Left cardiac atrium (tissue), 4 donors: Measurements from ENCODE around the gene TDRD7. TPM values are rescaled to one million over a fixed set of nuclear protein-coding genes. Genes with fewer than 3 reads are reported as not detected.
A peak's percentile ranks its signal among the peaks of the same experiment; 100 is the strongest.

Source experiments
- ATAC-seq, 2 donors: fragments of 200-7000 bp; cut with Tn5 transposase; one replicate each; pipeline ENCODE4 v1.9.1; 2020; ENCODE audit warnings: mild to moderate bottlenecking in 2 of 2, moderate library complexity in 2 of 2
- DNase-seq: peaks from one replicate; pipeline ENCODE4 v3.0.0-alpha.2; 2020
- intact Hi-C, 2 donors: fragments of 100-400 bp; cut with DNase I; formaldehyde crosslinking; loops; one replicate each; pipeline versions ENCODE4 v1.14.1 to v1.15.1; 2022 to 2023
- long read RNA-seq: library from polyadenylated mRNA; unstranded; transcript quantifications from one replicate; pipeline ENCODE4 v2.0.0, GENCODE V29; 2021
- total RNA-seq, 2 donors: library from RNA; stranded (reverse); fragmentation: NEBNext Ultra II Directional; extraction: Animal tissue kit (Norgen Biotek cat#: 25700); gene quantifications; one replicate each; pipeline ENCODE4 v1.2.1, GENCODE V29; 2021
- donor health status: DM: no; HTN: yes; CAD: no.
- donor health status: DM: no; HTN: yes; CAD: no; lungs with severe emphysema.
- donor health status: DM: yes; HTN: yes; CAD: no.
- donor health status: Dilated cardiomyopathy.

The TDRD7 gene
- total RNA-seq = 10 to 100 TPM in 1 of 2 donors, 1 to 10 TPM in 1; 8.6 to 10.0 TPM
- long read RNA-seq, partial matches to known transcripts = 1 of 5 reads
- long read RNA-seq, other reads (novel, unspliced or antisense) = 0 of 5 reads

DNA sequence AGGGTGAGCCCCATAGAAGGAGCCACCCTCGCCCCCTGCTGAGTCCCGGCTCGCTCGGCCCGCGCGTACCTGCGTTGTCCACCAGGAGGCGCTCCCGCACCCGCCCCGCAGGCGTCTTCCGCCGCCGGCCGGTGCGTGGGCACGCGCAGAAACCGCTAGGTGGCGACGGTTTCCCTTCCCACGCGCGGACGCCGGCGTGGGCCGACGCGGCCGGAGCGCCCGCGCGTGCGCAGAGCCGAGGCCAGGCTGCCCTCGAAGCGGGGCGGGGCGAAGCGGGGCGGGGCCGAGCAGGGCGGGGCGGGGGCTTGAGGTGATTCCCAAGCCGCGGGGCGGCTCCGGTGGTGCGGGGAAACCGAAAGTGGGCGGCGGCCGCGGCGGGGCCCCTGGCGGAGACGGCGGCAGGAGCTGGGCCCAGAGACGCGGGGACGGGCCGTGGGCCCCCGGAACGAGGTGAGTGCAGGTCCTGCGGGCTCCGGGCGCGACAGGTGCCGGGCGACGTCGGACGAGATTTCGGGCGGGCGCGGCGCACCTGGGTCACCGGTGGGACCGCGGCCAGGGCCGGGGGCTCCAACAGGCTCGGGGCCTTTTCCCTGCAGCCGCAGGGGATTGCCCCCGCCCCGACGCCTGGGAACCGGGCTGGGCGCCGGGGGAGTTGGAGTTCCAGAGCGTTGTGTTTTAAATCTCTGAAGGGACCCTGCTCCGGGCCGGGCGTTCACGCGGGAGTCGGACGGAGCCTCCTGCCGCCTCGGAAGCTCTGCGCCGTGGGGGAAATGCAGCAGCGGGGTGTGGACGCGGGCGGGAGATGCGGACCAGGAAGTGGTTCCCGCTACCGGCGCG is at the start of gene TDRD7:
Gene TDRD7 (plus strand): TSS at position 308 of the 837 bp plus-strand sequence. CDS start 16,370 bp downstream, outside the sequence.
- DNase-seq (peak; percentile 91), ATAC-seq (peak; percentile 97 to 98)
- intact Hi-C loops = loop anchor here (5.0 kb wide), 2 partner anchors 50 to 205 kb away; no protein-coding TSS in a partner anchor

- DNase-seq = no peak
- intact Hi-C loops = no loop called here
- no peak for ATAC-seq
Measured at GRCh38 chr9:97362777-97363545, 48.9 kb upstream of the TDRD7 start.

DNA sequence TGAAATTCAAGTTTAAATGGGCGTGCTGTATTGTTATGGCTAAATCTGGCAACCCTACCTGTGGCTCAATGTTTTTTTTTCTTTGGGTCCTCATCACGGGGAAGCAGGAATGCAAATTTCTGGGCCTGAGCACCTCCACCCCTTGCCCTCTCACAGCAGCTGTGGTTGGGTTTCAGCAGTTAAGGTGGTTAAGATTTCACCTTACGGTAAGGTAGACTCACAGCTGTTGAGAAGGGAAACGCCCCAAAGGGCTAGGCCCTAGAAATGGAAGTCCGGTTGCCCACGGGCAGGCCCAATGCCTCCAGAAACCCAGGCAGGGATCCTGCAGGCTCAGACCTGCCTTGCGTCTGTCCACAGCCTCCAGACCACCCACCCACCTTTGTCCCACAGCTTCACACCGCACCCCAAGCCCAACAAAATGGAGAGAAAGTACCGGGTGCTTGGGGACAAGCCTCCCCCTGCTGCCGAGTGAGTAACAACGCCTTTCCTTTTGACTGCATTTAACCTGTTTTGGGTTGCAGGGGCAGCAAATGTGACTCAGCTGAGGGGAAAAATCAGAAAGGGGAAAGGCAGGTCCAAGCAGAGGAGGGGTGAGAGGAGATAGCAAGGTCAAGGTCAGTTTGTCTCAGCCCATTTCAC is 48.1 kb upstream of the TDRD7 start:
- intact Hi-C loops = no loop called here
- no peak for ATAC-seq
- no peak for DNase-seq

DNA sequence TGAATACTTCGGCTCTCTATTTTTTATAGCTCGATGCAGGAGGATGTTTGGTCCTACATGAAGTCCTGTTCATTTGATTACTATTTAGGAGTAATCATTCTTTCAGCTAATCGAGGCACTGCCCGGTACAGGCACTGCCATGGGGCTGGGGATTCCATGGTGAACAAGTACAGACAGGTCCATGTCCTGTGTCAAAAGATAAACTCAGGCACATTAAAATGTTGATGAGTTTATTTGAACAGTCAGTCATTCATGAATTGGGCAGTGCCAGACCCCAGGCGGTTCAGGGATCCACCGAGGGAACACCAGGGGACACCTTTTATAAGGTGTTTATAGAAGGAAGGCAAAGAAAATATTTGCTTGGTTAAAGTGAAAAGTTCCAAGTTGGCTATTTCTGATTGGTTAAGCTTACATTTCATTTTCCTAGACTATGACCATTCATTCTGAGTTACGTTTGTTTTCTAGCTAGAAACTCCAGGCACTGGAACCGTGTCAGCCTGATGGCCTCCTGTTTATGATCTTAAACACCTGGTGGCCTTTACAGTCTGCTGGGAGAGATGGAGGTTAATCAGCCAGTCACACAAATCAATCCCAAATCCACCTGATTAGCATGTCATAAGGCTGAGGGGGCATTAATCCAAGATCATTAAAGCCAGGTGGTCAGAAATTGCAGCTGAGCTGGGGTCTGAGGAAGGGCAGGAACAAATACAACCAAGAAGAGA is 47.0 kb upstream of the TDRD7 start:
- no peak for ATAC-seq
- DNase-seq = no peak
- intact Hi-C loops = no loop called here

DNA sequence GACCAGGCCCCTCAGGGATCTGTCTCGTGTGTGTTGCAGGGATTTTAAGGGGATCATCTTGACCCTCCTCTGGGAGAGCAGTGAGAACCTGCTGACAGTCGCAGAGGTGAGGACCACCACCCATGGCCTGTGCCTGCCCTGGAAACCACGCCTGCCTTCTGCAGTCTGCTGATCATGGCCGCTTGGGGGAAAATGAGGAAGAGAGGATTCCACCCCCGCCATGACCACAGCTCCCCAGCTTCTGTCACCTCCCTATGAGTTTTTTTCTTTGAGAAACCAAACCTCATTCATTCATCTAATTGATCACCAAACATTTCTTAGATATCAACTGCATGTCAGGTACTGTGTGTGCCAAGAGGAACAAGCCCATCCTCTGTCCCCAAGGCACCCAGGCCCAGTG is 46.3 kb upstream of the TDRD7 start:
- ATAC-seq (no peak), DNase-seq (no peak)
- intact Hi-C loops = no loop called here

GRCh38 chr9:97366476-97366875 is 45.4 kb upstream of the TDRD7 start:
- ATAC-seq (no peak), DNase-seq (no peak)
- intact Hi-C loops = no loop called here

- ATAC-seq (no peak), DNase-seq (no peak)
- intact Hi-C loops = no loop called here
Measured at GRCh38 chr9:97366889-97367288, 45.0 kb upstream of the TDRD7 start.

- DNase-seq (no peak), ATAC-seq (no peak)
- intact Hi-C loops = no loop called here
Measured at GRCh38 chr9:97367729-97368128, 44.2 kb upstream of the TDRD7 start.

GRCh38 chr9:97368964-97369363 is 42.9 kb upstream of the TDRD7 start:
- intact Hi-C loops = no loop called here

DNA sequence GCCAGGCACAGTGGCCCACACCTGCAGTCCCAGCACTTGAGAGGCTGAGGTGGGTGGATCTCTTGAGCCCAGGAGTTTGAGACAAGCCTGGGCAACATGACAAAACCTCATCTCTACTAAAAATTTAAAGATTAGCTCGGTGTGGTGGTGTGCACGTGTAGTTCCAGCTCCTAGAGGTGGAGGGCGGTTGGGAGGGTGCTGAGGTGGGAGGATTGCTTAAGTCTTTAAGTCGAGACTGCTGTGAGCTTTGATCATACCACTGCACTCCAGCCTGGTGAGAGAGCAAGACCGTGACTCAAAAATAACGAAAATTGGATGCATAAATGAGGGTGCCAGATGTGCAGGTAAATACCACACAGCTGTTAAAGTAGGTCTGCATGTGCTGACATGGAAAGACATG is 39.3 kb upstream of the TDRD7 start:
- DNase-seq (no peak), ATAC-seq (no peak)
- intact Hi-C loops = no loop called here

More at GRCh38 chr9:97368964-97369363, 42.9 kb upstream of the TDRD7 start:
- ATAC-seq (no peak), DNase-seq (no peak)

DNA sequence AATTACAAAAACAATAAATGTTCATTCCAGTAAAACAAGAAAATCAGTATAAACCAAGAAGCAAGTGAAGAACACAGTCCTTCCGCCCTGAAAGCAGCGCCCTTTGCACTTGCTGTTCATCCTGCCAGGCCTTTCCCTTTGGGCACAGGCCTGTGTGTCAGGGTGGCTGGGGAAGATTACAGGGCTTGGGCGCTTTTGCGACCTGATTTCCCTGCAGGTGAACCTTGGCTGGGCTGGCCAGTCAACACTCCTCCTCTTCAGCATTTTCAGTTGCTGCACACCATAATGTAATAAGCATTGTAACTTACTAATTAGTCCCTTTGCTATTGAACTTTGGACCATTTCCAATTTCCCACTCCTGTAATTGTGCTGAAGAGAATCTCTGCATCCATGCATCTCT is 38.6 kb upstream of the TDRD7 start:
- ATAC-seq (no peak), DNase-seq (no peak)
- intact Hi-C loops = no loop called here

DNA sequence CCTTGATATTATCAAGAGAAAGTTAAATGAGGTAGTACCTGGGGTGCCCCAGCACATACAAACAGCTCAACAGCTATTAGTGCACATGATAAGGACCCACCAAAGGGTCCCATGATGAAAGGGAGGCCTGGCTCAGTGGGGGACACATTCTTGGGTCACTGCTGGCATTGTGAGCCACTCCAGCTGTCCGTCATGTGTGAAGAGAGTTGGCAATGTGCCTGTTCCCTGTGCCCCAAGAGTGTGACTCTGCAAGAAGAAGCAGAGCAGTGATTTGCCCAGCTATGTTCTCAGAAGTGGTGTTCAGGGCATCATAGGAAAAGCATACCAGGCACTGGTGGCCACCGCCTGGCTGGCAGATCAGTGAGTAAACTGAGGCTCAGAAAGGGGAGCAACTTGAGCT is 37.1 kb upstream of the TDRD7 start:
- intact Hi-C loops = no loop called here
- ATAC-seq (no peak), DNase-seq (no peak)

DNA sequence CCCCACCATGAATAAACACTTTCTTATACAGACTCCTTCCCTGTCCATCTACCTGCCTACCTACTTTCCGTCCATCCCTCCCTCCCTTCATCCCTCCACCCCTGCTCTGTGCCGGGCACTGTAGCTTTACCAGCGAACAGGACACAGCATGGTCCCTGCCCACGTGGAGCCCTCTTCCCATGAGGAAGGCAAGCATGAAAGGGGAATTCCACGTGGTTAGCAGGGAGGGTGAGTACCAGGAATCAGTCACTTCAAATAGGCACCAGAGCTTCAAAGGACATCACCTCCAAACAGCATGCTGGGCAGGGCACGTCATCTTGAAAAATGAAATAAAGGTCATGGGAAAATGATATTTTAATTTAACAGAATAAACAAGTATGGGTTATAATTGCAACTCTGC is 35.0 kb upstream of the TDRD7 start:
- intact Hi-C loops = no loop called here
- ATAC-seq = no peak
- no peak for DNase-seq

DNA sequence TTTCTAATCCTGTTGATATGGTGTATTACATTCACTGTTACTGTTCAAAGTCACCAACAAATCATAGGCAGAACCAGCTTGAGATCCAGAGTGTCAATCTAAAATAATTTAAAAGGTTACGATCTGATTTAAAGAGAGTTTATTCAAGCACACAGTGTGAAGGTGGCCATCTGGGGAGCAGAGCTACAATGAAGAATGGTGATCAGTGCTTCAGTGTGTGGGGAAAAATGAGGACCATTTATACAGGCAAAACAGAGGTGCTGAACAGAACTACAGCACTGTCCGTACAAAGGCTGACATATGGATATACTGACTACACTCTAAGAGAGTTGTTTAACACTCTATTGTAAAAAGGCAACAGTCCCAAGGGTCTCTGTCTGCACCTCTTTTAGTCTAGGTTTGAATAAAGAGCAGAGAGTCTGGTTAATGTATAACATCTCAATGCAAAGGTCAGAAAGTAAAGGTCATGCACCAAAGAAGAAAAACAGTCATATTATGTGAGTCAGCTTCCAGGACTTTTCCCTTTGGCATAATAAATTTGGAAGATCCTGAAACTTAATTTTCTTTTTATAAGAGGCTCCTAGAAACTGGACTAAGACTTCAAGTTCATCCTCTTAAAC is 29.7 kb upstream of the TDRD7 start:
- DNase-seq (no peak), ATAC-seq (no peak)
- intact Hi-C loops = no loop called here

- intact Hi-C loops = no loop called here
- DNase-seq = no peak
- no peak for ATAC-seq
Measured at GRCh38 chr9:97384406-97385262, 27.3 kb upstream of the TDRD7 start.

DNA sequence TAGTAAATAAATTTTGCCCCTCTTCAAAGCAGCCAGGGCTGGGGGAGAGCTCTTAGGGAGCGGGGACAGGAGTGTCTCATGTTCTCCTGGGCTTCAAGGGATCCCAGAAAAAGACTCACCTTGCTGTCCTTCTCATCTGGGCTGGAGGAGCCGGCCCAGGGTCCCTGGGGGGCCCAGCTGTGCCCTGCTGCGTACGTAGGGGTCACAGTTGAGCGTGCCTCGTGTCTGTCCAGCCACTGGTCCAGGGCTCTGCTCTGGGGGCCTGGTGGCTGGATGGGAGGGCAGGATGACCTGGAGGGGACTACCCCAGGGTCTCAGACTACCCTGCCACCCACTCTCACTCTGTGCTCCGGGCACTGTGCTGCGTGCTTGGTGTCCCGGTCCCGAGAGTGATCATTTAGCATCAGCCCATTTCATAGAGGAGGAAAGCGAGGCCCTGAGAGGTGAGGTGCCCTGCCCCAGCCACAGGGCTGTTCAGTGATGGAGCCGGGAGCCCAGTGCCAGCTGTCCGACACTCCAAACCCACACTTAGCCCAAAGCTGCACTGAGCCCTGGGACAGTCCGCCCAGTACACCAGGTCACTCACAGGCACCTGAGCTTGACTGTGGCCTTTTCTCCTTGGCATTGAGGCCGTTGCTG is 26.2 kb upstream of the TDRD7 start:
- DNase-seq = no peak
- no peak for ATAC-seq
- intact Hi-C loops = no loop called here

- ATAC-seq (no peak), DNase-seq (no peak)
- intact Hi-C loops = no loop called here
Measured at GRCh38 chr9:97386265-97386633, 25.6 kb upstream of the TDRD7 start.
